GM19467 (cell line): ENCODE results near the gene RSPH1.

ENCODE experiments used
- ATAC-seq: cut with Tn5 transposase; IDR thresholded peaks from one replicate; pipeline ENCODE4 v1.9.1; 2021; ENCODE audit warnings: mild to moderate bottlenecking, moderate library complexity; ENCODE audit not compliant: unreplicated experiment

RSPH1 gene

DNA sequence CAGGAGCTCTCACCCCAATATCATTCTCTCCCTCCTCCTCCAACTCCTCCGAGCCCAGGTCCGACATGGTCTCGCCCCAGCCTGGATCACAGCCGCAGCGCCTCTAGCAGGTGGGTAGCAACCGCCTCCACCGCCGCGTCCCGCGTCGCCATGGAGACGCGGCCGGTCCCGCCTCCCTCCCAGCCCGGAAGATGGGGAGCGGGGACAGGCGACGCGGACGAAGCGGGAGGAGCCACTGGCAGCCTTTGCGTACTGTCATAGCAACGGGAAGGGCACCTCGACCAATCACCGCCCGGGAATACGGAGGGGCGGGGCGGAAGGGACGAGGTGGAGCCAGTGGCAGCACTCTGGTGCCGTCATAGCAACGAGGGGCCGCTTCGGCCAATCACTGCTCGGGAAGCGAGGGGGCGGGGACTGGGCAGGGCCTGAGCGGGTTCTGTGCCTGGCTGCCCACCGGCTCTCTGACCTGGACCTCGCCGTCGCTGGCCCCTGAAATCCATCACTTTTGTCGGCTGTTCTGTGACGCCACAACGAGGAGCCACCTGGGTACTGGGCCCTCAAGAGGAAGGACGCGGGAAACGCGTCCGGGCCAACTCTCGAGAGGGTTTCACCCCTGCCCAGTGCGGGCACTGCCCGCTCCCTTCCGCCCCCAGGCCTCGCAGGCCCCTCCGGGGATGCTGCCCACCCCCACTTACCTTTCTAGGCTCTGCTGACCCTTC, at the start of gene RSPH1:
Gene RSPH1, minus strand, starts transcription at position 105 of the 719 bp plus-strand sequence. Its CDS starts 38 bp downstream, at position 67.
- peak; percentile 96 for ATAC-seq

- ATAC-seq, result no peak
These were observed 49.7 kb upstream of the RSPH1 start for GRCh38 chr21:42545745-42546144.

DNA sequence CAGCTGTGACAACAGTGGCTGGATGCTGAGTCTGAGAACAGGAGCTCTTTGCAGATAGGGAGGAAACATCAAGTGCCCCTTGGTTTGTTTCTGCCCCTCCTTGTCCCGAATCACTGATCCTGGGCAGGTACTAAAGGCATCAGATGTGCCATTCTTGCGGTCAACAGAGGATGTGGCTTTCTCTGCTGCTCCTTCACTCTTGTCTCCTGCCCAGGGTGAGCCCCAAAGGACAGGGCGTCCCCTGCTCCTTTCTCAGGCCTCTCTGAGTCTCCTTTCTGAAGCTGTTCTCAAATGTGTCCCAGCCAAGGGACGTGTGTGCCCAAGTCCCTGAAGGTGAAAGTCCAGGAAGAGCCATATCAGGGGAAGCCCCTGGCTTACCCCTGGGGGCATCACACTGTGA, 49.3 kb upstream of the RSPH1 start:
- no peak for ATAC-seq

- no peak for ATAC-seq
These were observed 48.5 kb upstream of the RSPH1 start for GRCh38 chr21:42544544-42544943.

DNA sequence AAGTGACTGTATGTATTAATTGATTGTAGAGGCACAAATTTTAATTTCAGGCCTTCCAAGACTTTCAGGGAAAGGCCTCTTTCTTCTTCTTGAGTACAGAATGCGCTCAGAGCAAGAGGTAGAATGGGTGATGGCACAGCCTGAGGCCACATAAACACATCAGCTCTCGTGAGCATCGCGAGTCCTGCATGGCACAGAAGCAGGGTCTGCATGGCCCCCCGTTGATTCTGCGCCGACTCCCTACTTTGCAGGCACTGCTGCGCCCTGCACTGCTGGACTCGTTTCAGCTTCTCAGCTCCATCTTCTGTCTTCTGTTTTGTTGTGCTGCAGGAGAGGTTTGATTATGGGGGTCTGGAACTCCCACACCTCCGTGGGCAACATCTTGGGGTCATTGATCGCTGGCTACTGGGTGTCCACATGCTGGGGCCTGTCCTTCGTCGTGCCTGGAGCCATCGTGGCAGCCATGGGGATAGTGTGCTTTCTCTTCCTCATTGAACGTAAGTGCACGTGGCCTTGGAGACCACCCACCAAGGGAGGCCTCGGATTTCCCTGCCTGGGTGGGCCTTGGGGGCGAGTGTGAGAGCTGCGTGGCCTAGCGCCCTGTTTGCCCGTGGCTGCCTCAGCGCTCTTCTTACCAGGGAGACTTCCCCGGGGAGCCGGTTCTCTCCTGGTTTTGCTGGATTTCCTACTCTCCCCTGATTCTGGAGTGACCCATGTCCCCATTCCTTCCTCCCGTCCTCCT, 47.3 kb upstream of the RSPH1 start:
- ATAC-seq, result no peak

GRCh38 chr21:42542596-42542995, 46.6 kb upstream of the RSPH1 start:
- ATAC-seq, result no peak

GRCh38 chr21:42542196-42542595, 46.2 kb upstream of the RSPH1 start:
- no peak for ATAC-seq

GRCh38 chr21:42541618-42542017, 45.6 kb upstream of the RSPH1 start:
- ATAC-seq, result no peak

GRCh38 chr21:42541174-42541573, 45.1 kb upstream of the RSPH1 start:
- no peak for ATAC-seq

- no peak for ATAC-seq
These were observed 44.4 kb upstream of the RSPH1 start for GRCh38 chr21:42540396-42540795.

GRCh38 chr21:42539931-42540343, 43.9 kb upstream of the RSPH1 start:
- no peak for ATAC-seq

GRCh38 chr21:42539342-42539741, 43.3 kb upstream of the RSPH1 start:
- no peak for ATAC-seq

GRCh38 chr21:42538479-42539275, 42.7 kb upstream of the RSPH1 start:
- no peak for ATAC-seq

DNA sequence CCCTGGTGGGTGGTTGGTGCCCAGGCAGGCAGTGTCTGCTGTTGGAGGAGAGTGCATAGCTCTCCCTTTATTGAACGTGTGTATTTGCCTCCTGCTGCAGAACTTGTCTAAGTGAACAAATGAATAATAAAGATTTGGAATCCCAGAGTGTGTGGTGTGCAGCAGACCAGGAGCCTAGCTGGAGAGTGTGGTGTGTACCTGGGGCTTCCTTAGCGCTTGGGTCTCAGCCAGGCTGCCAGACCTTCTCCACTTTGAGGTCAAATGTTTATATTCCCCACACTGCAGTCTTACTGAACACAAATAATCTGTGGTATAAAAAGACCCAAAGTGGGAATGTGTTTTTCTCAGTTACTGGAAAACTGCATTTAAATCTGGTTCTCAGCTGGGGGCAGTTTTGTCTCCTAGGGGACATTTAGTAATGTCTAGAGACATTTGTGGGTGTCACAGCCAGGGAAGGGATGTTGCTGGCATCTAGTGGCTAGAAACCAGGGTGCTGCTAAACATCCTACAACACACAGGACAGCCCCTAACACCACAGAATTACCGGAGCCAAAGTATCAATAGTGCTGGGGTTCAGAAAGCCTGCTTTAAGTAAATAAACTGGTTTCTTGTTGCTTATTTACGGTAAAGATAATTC, 41.2 kb upstream of the RSPH1 start:
- no peak for ATAC-seq

GRCh38 chr21:42536601-42537000, 40.6 kb upstream of the RSPH1 start:
- no peak for ATAC-seq

- no peak for ATAC-seq
These were observed 39.7 kb upstream of the RSPH1 start for GRCh38 chr21:42535602-42536171.

DNA sequence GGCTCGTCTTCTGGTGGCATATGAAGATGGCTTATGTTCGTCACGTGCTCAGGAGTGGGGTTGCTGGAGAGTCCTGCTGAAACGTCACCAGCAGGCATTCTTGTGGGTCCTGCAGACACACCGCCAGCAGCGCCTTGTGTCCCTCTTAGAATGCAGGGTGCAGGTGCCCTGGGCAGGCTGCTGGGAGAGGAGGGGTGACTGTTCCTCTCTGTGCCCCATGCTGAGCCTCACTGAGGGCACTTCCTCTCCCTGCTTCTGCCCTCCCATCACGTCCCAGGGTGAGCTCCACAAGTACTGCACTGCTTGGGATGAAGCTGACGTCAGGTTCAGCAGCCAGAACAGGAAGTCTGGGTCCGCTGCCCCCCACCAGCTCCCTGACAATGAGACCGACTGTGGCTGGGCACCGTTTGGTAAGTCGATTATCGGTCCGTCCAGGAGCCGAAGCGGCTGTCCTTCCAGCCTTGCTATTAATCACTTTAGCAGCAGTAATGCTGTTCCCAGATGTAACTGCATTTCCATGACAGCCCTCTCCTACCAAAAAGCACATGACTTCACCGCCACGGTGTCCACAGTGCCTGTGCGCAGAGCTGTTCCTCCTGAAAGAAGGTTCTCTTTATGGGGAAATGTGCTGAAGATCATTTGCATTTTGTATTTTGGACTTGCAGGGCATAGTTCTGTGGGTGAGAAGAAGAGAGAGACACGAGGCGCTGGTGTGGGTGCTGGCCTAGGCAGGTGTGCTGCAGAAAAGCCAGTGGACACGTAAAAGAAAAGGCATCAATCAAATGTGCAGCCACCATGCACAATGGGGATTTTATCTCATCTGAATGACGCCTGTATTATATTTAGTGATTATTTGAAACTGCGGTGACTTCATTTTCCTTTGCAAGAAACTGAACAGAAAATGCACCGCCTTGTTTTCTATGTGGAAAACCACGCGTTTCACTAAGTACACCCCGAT, 38.7 kb upstream of the RSPH1 start:
- ATAC-seq, result no peak

- ATAC-seq, result no peak
These were observed 37.9 kb upstream of the RSPH1 start for GRCh38 chr21:42533963-42534355.

- no peak for ATAC-seq
These were observed 37.4 kb upstream of the RSPH1 start for GRCh38 chr21:42533306-42533962.
